ENCODE results near the gene GLUL.

GLUL gene

DNA sequence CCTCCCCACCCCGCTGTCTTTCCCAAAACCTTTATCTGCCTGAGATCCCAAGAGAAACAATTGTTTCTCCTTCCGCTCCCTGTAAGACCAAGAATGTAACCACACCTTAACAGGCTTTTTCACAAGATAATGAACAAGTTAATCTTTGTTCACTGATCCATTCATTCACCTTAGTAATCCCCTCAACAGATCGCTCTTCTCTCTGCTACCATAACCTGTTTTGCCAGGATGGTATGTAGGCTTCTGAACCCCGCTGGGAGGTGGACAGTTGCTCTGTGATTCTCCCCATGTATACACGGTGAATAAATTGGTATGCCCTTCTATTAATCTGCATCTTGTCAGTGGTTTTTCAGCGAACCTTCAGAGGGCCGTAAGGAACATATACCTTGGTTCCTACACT, 39.7 kb upstream of the GLUL start:
- TF ChIP-seq CTCF (conservative IDR thresholded peaks at IDR 0.05; ENCODE audit: low read length): no peak
- no peak for TF ChIP-seq EZH2phosphoT487 (IDR thresholded peaks at IDR 0.05; ENCODE audit: borderline replicate concordance)
- H3K4me3 ChIP-seq (ENCODE audit: low read length, poor library complexity, severe bottlenecking): no peak overlapping the region
- no peaks in the 10 kb centered on the region for H3K27me3 ChIP-seq (ENCODE audit: insufficient read depth, low read length, poor library complexity, severe bottlenecking)
- peak overlapping the region; percentile 21 for H3K4me2 ChIP-seq (ENCODE audit: low read depth, low read length, poor library complexity, severe bottlenecking)
- no peaks in the 10 kb centered on the region for H3K36me3 ChIP-seq (ENCODE audit: insufficient read depth, low read length)
- no peak overlapping the region for H3K9ac ChIP-seq (ENCODE audit: low read depth, low read length, poor library complexity, severe bottlenecking)
- H4K20me1 ChIP-seq (ENCODE audit: insufficient read depth, low read length, poor library complexity, severe bottlenecking): no peaks in the 10 kb centered on the region
- H3F3A ChIP-seq (ENCODE audit: low read depth): no peaks in the 10 kb centered on the region
- H3K9me3 ChIP-seq (ENCODE audit: insufficient read depth, low read depth, low read length): no peaks in the 10 kb centered on the region
- no peaks in the 10 kb centered on the region for H3K9me2 ChIP-seq (replicated peaks; ENCODE audit: low read depth, low read length)
- H3K79me2 ChIP-seq (ENCODE audit: insufficient read depth, low read length): no peaks in the 10 kb centered on the region
- peaks cover 9% of the 10 kb centered on the region for H3K4me1 ChIP-seq (ENCODE audit: insufficient read depth, low read length, poor library complexity, severe bottlenecking)
- H2AFZ ChIP-seq (ENCODE audit: low read length): no peak overlapping the region

- H2AFZ ChIP-seq (ENCODE audit: low read length): no peak overlapping the region
- no peak overlapping the region for H3K4me3 ChIP-seq (ENCODE audit: low read length, poor library complexity, severe bottlenecking)
- TF ChIP-seq EZH2phosphoT487 (IDR thresholded peaks at IDR 0.05; ENCODE audit: borderline replicate concordance) (no peak), CTCF (conservative IDR thresholded peaks at IDR 0.05; ENCODE audit: low read length) (no peak)
- H3F3A ChIP-seq (ENCODE audit: low read depth): no peaks in the 10 kb centered on the region
- no peaks in the 10 kb centered on the region for H3K79me2 ChIP-seq (ENCODE audit: insufficient read depth, low read length)
- H3K9ac ChIP-seq (ENCODE audit: low read depth, low read length, poor library complexity, severe bottlenecking): no peak overlapping the region
- H3K4me2 ChIP-seq (ENCODE audit: low read depth, low read length, poor library complexity, severe bottlenecking): peak overlapping the region; percentile 21
- H3K36me3 ChIP-seq (ENCODE audit: insufficient read depth, low read length): no peaks in the 10 kb centered on the region
- no peaks in the 10 kb centered on the region for H3K27me3 ChIP-seq (ENCODE audit: insufficient read depth, low read length, poor library complexity, severe bottlenecking)
- H3K9me3 ChIP-seq (ENCODE audit: insufficient read depth, low read depth, low read length): no peaks in the 10 kb centered on the region
- H3K9me2 ChIP-seq (replicated peaks; ENCODE audit: low read depth, low read length): no peaks in the 10 kb centered on the region
- H3K4me1 ChIP-seq (ENCODE audit: insufficient read depth, low read length, poor library complexity, severe bottlenecking): peaks cover 9% of the 10 kb centered on the region
- no peaks in the 10 kb centered on the region for H4K20me1 ChIP-seq (ENCODE audit: insufficient read depth, low read length, poor library complexity, severe bottlenecking)
These were observed 38.9 kb upstream of the GLUL start for GRCh38 chr1:182430263-182431068.

GRCh38 chr1:182428043-182428442, 36.5 kb upstream of the GLUL start:
- Histone ChIP-seq H3K4me1 (ENCODE audit: insufficient read depth, low read length, poor library complexity, severe bottlenecking) (peaks cover 9% of the 10 kb centered on the region), H3K4me3 (ENCODE audit: low read length, poor library complexity, severe bottlenecking) (no peak overlapping the region), H3K4me2 (ENCODE audit: low read depth, low read length, poor library complexity, severe bottlenecking) (no peak overlapping the region), H3K36me3 (ENCODE audit: insufficient read depth, low read length) (no peaks in the 10 kb centered on the region), H4K20me1 (ENCODE audit: insufficient read depth, low read length, poor library complexity, severe bottlenecking) (no peaks in the 10 kb centered on the region), H3K9me2 (replicated peaks; ENCODE audit: low read depth, low read length) (no peaks in the 10 kb centered on the region), H2AFZ (ENCODE audit: low read length) (no peak overlapping the region), H3K9ac (ENCODE audit: low read depth, low read length, poor library complexity, severe bottlenecking) (no peak overlapping the region), H3K79me2 (ENCODE audit: insufficient read depth, low read length) (no peaks in the 10 kb centered on the region), H3F3A (ENCODE audit: low read depth) (no peaks in the 10 kb centered on the region), H3K9me3 (ENCODE audit: insufficient read depth, low read depth, low read length) (no peaks in the 10 kb centered on the region), H3K27me3 (ENCODE audit: insufficient read depth, low read length, poor library complexity, severe bottlenecking) (peaks cover 4% of the 10 kb centered on the region)
- TF ChIP-seq CTCF (conservative IDR thresholded peaks at IDR 0.05; ENCODE audit: low read length) (no peak), EZH2phosphoT487 (IDR thresholded peaks at IDR 0.05; ENCODE audit: borderline replicate concordance) (no peak)

Measured in Loucy (cell line).